Mammary epithelial cell (primary cell): ENCODE results near the gene HOATZ.

Source experiments
- CTCF ChIP-seq, 2 donors: IDR thresholded peaks in 1 of 2; conservative IDR thresholded peaks in 1 of 2; 2 replicates each; pipeline ENCODE4 v1.5.1; 2011 to 2012; ENCODE audit warnings: inconsistent platforms in 2 of 2, low read length in 2 of 2, mild to moderate bottlenecking in 2 of 2, control low read depth in 1 of 2, low read depth in 1 of 2; ENCODE audit not compliant: insufficient read depth in 1 of 2; ENCODE audit errors: extremely low read depth in 1 of 2
- EZH2 ChIP-seq: IDR thresholded peaks from 2 replicates; pipeline ENCODE4 v1.6.1; 2012; ENCODE audit warnings: low read length, inconsistent platforms, borderline replicate concordance

- TF ChIP-seq CTCF (conservative IDR thresholded peaks at IDR 0.05 in 1 of 2, IDR thresholded peaks at IDR 0.05 in 1 of 2; ENCODE audit: extremely low read depth in 1 of 2, insufficient read depth in 1 of 2, low read depth in 1 of 2, low read length in 2 of 2) (no peak), EZH2 (no peak)
Observed at GRCh38 chr11:111582881-111583280, 68.3 kb downstream of the HOATZ start.
